DMS153 treated with DMSO at 0.1 percent for 48 hours (cell line): ENCODE results near the gene FRS2.
"Not testable (repeated sequence)": the region's sequence is repeated elsewhere in the genome, so short reads cannot be mapped to it uniquely, and the experiment has no call there.

ENCODE experiments used
- DNase-seq: peaks from one replicate; lab custom pipeline; 2025; ENCODE audit not compliant: unreplicated experiment; lab: John Stamatoyannopoulos, UW

FRS2 gene

DNA sequence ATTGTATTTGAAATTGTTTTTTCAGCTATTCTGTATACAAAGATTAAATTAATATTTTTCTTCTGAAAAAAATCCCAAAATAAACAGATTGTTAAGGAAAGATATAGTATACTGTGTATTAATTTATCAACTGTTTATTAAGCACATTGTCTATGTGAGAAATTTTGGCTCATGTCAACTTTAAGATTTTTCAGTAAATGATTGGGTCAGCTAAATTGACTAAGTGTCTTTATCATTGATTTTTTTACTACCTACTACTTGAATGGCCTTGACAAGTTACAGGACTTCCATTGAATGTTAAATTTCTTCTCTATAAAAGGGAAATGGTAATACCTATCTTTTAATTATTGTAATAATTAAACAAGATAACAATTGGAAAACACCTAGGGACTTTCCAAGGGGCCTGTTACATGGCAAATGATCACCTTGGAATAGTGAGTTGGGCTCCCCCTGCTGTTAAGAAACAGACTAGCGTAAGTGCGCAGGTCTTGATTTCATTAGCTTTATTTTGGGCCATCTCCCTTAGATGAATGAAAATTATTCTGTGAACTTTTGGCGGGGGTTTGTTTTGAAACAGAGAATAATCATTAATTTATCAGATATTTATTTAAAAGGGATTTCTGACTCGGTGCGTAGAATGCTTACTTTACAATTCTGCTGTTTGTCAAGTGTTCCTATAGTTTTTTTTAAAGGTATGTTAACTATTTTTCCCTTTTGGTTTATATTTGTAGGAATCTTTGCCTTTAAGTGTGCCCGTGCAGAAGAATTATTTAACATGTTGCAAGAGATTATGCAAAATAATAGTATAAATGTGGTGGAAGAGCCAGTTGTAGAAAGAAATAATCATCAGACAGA is 100.6 kb downstream of the FRS2 start:
- peak; percentile 39 for DNase-seq

DNA sequence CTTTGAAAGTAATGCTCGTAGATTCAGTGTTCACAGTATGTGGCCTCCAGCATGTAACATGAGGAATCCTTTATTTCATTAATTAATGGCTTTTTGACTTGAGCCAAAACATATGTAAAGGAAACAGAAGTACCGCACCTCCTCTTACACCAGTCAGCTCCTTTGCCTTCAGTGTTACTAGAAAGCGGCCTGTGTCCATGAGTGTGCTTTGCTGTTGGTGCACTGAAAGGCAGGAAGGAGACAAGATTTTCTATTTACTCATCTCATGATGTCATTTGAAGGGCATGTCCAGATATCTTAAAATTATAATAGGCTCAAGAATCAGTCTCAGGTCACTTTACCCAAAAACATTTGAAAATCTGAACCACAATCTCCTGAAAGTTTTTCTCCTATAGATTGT is 105.2 kb downstream of the FRS2 start:
- DNase-seq, result no peak

DNA sequence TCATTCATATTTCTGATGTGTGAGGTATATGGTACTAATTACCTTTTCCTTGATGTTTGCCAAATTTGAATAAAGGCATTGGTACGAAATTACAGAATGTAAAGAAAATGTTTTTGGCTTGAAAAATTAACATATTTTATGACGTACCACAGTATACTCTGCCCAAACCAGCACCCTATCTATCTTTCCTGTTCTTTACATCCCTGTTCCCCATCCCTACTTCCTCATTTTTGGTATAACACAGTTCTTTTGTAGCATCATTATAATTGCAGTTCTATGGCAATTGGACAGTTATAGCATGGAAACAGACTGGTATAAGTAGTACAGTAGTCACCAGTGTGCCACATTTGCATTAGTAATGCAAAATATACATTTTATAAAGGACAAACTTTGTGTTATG is 108.1 kb downstream of the FRS2 start:
- DNase-seq, result no peak

DNA sequence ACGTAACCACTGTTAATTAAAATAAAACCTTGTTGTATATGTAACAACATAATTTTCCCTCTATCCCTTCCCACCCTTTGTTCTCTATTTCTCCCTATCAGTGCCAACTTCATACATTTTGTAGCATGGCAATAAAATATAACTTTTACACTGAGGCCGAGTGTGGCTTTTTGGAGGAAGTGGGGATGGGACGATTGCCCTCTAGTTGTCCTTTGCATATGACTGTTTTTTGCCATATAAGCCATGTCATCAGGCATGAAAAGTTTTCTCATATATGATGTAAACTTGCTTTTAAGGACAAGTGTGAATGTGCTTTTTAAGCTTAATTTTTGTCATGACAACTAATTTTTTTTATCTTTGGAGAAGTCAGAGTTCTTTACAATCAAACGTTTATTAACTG is 108.8 kb downstream of the FRS2 start:
- no peak for DNase-seq

DNA sequence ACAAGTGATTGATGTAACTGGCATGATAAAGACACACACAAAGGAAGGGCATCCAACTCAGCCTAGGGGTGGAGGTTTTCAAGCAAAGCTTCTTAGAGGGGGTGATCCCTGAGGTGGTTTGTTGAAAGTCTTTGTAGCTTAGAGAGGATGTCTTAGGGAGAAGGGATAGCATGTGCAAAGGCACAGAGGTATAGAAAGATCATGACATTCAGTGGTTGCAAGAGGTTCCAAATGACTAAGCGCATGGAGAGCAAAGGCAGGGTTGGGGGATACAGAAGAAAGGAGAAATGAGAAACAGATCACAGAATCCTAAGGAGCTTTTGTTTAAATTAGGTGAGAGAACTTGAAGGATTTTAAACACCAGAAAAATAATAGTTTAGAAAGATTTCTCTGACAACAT is 109.9 kb downstream of the FRS2 start:
- no peak for DNase-seq

DNA sequence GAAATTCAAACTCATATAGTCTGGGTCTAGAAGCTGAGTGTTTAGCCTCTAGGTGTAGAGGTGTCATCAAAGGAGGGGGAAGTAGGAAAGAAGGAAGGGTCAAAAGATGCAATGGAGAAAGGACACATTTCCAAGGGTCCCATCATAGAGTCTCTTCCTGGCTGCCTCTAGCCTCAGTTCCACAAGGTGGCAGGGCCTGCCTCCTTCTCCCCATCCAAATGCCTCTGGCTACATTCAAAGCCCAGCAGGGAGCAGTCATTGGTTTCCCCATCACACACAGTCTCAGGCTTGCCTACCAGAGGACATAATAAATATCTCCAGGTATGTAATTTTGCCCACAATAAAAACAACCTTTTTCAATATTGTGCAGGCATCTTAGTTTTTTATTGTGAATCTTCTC is 113.0 kb downstream of the FRS2 start:
- no peak for DNase-seq

DNA sequence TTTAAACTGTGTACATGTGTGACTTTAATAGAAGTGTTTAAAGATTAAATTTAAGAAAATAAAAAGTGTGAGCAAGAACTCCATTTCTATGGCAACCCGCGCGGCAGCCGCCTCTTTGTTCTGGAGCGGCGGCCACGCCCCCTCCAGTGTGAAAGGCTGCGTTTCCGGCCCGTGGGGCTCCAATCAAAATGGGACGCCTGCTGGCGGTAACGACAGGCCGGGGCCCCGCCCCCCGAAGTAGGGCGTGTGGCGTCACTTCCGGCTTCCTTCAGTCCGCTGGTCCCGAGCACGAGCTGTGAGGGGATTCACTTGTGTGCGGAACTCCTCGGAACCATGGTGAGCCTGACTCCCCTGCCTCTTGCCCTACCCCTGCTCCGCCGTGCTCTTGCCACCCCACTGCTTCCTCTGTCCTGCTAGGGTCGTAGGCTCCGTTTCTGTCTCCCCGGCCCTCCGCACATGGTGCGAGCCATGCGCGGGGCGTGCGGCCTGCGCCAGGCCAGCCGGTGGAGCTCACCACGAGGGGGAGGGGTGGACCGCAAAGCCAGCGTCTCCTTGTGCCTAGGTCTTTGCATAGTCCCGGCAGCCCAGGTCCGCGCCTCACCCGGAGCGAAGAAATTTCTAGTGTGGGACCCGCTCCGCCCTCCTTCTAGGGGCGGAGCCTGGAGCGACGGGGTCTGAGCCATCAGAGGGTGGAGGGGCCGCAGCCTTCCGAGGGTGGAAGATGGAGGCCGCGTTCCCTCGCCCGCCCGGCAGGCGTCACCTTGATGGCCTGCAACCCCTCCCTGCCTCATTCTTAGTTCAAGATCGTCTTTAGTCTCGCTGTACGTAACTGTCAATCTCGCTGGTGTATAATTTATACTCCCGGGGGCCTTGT is 115.2 kb downstream of the FRS2 start, which contains the start of gene CCT2:
CCT2 (plus strand) TSS at position 271 of the 874 bp plus-strand sequence; CDS start at position 334, 63 bp downstream.
- peak; percentile 93 for DNase-seq

DNA sequence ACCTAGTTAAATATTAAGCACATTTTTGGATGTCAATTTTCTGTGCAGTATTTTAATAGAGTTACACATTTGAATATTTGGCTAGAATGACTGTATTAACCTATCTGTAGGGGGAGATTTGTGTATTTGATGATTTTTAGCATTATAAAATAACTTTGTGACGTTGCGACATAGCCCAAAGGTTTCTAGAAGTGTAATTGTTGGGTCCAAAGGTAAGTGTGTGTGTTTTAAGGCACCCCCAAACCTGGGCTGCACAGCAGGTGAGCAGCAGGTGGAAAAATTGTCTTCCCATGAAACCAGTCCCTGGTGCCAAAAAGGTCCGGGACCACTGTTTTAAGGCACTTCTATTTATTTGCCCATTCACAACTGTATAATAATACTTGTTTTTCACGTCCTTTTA is 118.3 kb downstream of the FRS2 start:
- no peak for DNase-seq

DNA sequence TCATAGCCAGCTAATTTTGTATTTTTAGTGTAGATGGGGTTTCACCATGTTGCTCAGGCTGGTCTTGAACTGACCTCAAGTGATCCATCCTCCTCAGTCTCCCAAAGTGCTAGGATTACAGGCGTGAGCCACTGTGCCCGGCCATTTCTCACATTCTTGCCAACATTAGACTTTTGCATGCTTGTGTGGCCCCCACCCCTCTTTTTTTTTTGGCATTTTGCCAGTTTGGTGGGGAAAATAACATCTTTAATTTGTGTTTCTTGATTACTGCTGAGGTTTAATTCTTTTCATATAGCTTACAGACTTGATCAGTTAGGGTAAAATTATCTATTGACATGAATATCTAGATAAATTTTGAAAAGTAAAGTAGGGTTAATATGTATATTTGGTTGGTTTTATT is 118.9 kb downstream of the FRS2 start:
- no peak for DNase-seq

DNA sequence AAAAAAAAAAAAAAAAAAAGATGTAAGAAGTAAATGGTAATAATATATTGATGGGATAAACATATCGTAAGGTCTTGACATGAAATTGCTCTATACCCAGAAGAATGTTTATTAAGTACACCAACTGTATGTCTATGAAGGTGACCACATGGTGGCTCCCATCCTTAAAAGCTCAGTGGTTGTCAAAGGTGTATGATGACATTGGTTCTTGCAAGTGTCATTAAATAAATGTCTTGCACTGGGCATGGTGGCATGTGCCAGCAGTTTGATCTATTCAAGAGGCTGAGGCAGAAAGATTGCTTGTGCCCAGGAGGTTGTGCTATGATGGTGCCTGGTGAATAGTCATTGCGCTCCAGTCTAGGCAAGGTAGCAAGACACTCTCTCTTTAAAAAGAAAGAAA is 125.5 kb downstream of the FRS2 start:
- no peak for DNase-seq

DNA sequence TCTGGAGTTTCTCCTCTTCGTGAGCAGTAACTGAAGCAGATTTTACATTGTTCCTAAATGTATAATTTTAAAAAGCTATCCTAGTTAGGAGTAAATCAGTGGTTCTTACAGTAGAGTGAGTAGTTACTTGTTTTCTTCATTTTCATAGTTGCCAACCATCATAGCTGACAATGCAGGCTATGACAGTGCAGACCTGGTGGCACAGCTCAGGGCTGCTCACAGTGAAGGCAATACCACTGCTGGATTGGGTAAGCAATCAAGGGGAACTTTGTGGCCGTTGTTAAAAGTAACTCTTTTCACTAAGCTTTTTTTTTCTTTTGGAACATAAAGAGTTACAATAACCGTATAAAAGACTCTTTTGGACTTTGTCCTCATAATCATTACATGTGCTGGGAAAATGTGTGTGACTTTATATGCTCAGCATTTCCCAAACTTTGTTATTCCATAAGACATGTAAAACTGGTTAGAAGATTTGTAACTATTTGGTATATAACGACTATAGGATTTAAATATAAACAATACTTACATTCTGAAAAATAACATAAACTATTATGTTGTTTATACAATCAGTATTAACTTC is 128.1 kb downstream of the FRS2 start:
- no peak for DNase-seq

DNA sequence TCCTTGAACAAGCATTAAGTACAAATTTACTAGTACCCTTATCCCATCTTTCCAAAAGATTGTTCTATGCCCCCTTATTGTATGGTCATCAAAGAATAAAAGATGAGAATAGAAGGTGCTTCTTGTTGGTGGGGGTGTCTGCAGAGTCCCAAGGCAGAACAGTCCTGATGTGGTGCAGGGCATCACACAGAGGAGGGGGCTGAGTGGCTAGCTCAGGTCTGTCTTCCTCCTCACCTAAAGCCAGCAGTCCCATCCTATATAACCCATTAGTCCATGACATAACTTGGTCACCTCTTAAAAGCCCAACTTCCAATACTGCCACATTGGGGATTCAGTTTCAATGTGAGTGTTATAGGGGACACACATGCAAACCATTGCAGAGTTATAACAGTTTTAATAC is 130.6 kb downstream of the FRS2 start:
- DNase-seq, result no peak

DNA sequence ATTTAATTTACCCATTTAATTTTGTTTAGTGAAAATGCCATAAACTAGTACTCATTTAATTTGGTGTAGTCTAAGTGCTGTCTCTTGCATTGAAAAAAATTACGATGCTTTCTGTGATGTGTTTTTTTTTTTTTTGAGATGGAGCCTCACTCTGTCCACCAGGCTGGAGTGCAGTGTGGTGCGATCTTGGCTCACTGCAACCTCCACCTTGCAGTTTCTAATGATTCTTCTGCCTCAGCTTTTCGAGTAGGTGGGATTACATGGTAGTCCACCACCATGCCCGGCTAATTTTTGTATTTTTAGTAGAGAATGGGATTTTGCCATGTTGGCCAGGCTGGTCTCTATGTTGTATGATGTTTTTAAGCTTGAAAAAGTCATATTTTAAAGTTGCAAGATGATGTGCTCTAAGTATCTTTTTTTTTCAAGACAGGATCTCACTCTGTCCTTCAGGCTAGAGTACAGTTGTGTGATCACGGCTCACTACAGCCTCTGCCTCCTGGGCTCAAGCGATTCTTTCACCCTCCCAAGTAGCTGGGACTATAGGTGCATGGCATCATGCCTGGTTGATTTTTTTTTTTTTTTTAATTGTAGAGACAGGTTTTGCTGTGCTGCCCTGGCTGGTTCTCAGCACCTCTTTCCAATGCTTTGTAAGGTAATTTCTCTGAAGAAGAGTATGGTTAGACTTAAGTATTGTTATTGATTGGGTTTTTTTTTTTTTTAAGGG is 131.9 kb downstream of the FRS2 start:
- no peak for DNase-seq

DNA sequence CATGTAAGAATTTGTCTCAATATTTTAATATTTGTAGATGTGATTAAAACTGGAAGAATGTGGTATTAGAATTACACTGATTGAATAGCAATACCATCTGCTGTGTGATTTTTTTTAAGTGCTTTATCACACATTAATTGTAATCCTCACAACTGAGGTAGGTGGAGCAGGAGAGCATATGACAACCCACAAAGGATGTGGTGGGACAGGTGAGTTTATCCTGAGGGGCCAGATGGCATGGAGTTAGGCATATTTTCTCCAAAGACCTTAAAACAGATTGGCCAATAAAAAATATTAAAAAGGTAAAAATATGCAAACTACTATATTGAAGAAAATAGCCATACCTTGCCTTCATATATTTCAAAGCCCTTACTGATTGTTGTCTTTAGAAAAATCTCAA is 132.8 kb downstream of the FRS2 start:
- no peak for DNase-seq

DNA sequence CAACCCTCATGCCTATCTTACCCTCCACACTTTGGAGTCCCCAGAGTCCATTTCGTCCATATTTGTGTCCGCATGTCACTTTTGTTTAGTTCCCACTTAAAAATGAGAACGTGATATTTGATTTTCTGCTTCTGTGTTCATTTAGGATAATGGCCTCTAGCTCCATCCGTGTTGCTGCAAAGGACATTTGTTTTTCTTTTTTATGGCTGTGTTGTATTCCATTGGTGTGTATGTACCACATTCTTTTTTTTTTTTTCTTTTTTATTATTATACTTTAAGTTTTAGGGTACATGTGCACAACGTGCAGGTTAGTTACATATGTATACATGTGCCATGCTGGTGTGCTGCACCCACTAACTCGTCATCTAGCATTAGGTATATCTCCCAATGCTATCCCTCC is 133.4 kb downstream of the FRS2 start:
- not testable (repeated sequence) for DNase-seq

DNA sequence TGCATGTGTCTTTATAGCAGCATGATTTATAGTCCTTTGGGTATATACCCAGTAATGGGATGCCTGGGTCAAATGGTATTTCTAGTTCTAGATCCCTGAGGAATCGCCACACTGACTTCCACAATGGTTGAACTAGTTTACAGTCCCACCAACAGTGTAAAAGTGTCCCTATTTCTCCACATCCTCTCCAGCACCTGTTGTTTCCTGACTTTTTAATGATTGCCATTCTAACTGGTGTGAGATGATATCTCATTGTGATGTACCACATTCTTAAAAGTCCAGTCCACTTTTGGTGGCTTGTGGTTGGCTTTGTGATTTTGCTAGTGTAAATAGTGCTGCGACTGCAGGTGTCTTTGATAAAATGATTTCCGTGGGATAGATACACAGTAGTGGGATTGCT is 134.1 kb downstream of the FRS2 start:
- not testable (repeated sequence) for DNase-seq

DNA sequence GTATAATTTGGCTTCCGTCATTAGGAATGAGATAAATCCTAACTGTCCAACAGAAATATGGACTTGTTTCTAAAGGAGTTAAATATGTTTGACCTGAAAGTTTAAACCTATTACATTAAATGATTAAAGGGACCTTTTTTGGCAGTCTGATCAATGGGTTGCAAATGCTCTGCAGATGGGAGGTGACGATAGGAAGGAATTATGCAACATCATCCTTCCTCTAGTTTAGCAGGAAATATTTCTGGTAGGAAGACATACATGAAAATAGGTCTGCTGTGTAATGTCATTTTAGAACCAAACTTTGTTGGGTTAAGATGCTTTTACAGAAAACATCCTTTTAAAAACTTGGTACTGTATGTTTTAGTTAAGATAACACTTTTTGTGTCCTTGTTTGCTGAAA is 137.9 kb downstream of the FRS2 start:
- no peak for DNase-seq

DNA sequence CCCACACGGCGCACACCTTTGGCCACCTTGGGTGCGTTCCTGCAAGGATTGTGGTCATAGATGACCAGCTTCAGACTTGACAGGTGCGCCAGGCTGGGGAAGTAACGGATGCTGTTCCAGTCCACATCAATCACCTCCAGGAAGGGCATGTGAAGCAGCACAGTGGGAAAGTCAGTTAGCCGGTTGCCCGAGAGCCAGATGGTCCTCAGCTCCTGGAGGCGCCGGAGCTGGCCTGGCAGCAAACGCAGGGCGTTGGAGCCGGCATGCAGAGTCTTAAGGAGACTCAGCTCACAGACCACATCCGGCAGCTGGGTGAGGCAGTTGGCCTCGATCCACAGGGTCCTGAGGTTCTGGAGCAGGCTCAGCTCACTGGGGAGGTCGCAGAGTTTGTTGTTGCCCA is 139.9 kb downstream of the FRS2 start:
- DNase-seq, result no peak

DNA sequence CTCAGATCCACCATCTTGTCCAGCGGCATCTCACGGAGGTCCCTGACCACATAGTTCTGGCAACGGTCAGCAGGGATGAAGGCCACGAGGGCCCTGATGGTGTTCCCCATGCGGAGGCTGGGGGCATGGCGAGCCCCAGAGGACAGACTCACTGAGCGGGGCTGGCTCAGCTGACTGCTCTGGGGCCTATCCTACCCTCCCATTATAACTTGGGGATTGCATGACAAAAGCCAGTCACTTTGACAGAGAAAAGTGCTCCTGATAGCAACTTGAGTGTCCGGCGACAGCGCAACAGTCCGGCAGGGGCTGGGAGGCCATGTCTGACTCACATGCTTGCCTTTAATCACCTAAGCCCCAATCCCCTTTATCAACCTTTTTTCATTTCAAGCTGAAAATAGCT is 140.5 kb downstream of the FRS2 start, which contains the start of gene LRRC10:
LRRC10 (minus strand) TSS at position 179 of the 400 bp plus-strand sequence; CDS start at position 110, 69 bp downstream.
- no peak for DNase-seq

DNA sequence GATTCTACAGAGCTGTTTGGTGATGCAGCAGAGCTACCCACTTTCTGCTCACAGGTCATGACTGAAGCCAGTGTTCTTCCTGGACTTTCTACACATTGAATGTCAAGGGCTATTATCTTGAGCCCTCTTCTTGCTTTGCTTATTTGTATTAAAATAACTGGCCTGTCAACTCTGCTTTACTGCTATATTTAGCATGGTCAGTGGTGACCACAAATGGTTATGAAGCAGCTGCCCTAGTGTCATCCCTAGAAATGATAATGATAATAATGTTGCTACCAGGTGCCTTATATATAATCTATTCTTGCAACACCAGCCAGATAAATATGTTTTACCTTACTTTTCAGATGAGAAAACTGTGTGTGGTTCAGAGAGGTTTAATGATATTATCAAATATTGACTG is 143.2 kb downstream of the FRS2 start:
- no peak for DNase-seq

DNA sequence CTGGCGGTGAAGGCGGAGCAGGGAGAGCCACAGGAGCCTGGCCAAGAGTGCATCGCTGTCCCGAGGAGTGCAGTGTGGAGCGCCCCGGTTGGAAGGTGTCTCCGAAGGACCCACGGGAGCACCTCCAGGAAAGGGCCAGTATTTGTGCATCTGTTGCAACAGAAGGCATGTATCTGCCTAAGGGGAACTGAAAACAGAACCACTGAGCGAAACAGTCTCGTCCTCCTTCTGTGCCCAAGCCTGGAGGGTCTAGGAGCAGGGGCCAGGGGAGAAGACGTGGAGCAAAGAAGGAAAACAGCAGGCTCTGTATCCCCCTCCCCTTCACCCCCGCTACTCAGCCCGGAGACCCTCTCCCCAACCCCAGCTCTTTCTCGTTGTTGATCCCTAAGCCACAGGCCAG is 145.8 kb downstream of the FRS2 start:
- DNase-seq, result no peak
